Measurements from ENCODE around the gene ZNF333. TPM values are rescaled to one million over a fixed set of nuclear protein-coding genes. Genes with fewer than 3 reads are reported as not detected.

Gene ZNF333
- total RNA-seq, 1 donor from 2014 or later = 33.6 TPM

- no peak for DNase-seq (ENCODE audit: low spot score in 2 of 2, unreplicated experiment in 2 of 2)
- peaks cover 29% of the 10 kb centered on the region for H3K36me3 Mint-ChIP-seq
- H3K27me3 Mint-ChIP-seq (ENCODE audit: low read depth) = no peaks in the 10 kb centered on the region
- H3K4me3 Mint-ChIP-seq = no peak overlapping the region
- no peak overlapping the region for H3K27ac Mint-ChIP-seq
- peaks cover 8% of the 10 kb centered on the region for H3K4me1 Mint-ChIP-seq
- no peak for TF ChIP-seq CTCF (IDR thresholded peaks at IDR 0.05; ENCODE audit: unreplicated experiment)
- H3K9me3 Mint-ChIP-seq = no peaks in the 10 kb centered on the region
These were observed 5.6 kb downstream of the ZNF333 start for GRCh38 chr19:14695471-14695870.

DNA sequence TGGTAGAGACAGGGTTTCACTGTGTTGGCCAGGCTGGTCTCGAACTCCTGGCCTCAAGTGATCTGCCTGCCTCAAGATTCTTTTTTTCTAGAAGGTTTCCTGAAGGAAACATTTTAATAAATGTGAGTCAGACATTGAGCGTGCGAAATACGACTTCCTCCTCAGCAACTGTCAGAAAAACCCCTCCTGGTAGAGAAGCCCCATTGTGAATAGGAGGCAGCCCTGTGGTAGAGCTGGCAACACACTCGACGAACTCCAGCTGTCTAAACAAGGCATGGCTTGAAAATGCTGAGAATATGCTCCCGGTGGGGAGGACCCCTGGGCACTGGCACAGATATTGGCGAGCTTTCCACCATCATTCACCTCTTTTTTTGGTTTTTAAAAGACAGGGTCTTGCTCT lies 9.8 kb downstream of the ZNF333 start:
- Mint-ChIP-seq H3K9me3 (peaks cover 14% of the 10 kb centered on the region), H3K4me3 (no peak overlapping the region), H3K36me3 (peaks cover 64% of the 10 kb centered on the region), H3K4me1 (no peaks in the 10 kb centered on the region), H3K27me3 (ENCODE audit: low read depth) (no peaks in the 10 kb centered on the region), H3K27ac (no peak overlapping the region)
- no peak for DNase-seq (ENCODE audit: low spot score in 2 of 2, unreplicated experiment in 2 of 2)
- no peak for TF ChIP-seq CTCF (IDR thresholded peaks at IDR 0.05; ENCODE audit: unreplicated experiment)

DNA sequence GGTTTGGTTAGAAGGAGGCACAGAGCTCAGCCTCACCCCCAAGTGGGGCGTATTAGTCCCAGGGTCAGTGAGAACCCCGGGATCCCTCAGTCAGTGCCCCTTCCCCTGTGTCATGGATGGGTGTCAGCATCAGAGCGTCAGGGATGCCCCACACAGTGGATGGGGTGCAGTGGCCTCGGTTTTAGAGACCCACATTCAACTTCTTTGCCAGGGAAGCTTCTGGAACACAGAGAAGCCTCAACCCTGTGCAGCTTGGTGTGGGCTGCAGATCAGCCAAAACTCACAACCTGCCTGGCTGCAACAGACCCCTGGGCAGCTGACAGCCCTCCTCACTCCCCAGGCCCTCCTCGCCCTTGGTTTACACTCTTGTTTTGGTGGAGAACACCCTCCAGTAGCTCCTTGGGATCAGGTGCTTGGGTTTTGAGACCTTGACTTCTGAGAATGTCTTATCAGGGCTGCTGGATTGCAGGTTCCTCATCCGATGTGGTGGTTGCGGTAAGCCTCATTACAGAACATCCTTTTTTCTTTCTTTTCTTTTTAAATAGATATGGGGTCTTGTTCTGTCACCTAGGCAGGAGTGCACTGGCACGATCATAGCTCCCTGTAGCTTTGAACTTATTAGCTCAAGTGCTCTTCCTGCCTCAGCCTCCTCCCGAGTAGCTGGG lies 11.0 kb downstream of the ZNF333 start:
- no peak for TF ChIP-seq CTCF (IDR thresholded peaks at IDR 0.05; ENCODE audit: unreplicated experiment)
- Mint-ChIP-seq H3K36me3 (peaks cover 67% of the 10 kb centered on the region), H3K27ac (no peak overlapping the region), H3K4me1 (no peaks in the 10 kb centered on the region), H3K27me3 (ENCODE audit: low read depth) (no peaks in the 10 kb centered on the region), H3K9me3 (peaks cover 14% of the 10 kb centered on the region), H3K4me3 (no peak overlapping the region)
- no peak for DNase-seq (ENCODE audit: low spot score in 2 of 2, unreplicated experiment in 2 of 2)

GRCh38 chr19:14703833-14704232 lies 14.0 kb downstream of the ZNF333 start:
- Mint-ChIP-seq H3K4me3 (no peak overlapping the region), H3K27me3 (ENCODE audit: low read depth) (no peaks in the 10 kb centered on the region), H3K4me1 (no peaks in the 10 kb centered on the region), H3K27ac (no peak overlapping the region), H3K36me3 (peaks cover 74% of the 10 kb centered on the region), H3K9me3 (peaks cover 17% of the 10 kb centered on the region)
- no peak for TF ChIP-seq CTCF (IDR thresholded peaks at IDR 0.05; ENCODE audit: unreplicated experiment)
- DNase-seq (ENCODE audit: low spot score in 2 of 2, unreplicated experiment in 2 of 2) = no peak

- H3K27me3 Mint-ChIP-seq (ENCODE audit: low read depth) = no peaks in the 10 kb centered on the region
These were observed 14.6 kb downstream of the ZNF333 start for GRCh38 chr19:14704450-14704849.

More at GRCh38 chr19:14704450-14704849, 14.6 kb downstream of the ZNF333 start:
- H3K4me3 Mint-ChIP-seq = no peak overlapping the region
- H3K9me3 Mint-ChIP-seq = peaks cover 23% of the 10 kb centered on the region
- no peak for DNase-seq (ENCODE audit: low spot score in 2 of 2, unreplicated experiment in 2 of 2)
- H3K36me3 Mint-ChIP-seq = peaks cover 75% of the 10 kb centered on the region
- no peaks in the 10 kb centered on the region for H3K4me1 Mint-ChIP-seq
- TF ChIP-seq CTCF (IDR thresholded peaks at IDR 0.05; ENCODE audit: unreplicated experiment) = no peak
- no peak overlapping the region for H3K27ac Mint-ChIP-seq
